H9 (cell line): Measurements from ENCODE around the gene SERPINB8. TPM values are rescaled to one million over a fixed set of nuclear protein-coding genes. Genes with fewer than 3 reads are reported as not detected.

ENCODE experiments used
- DNase-seq: peaks from one replicate; pipeline ENCODE4 v3.0.0-alpha.2; 2017
- H2AFZ ChIP-seq: one replicate; pipeline ENCODE4 v1.6.1; 2013; ENCODE audit warnings: mild to moderate bottlenecking, low read length, control low read depth, moderate library complexity
- H2AK5ac ChIP-seq: 2 replicates; pipeline ENCODE4 v1.6.1; 2013; ENCODE audit warnings: low read length, control low read depth, mixed read lengths; ENCODE audit not compliant: insufficient read length
- H2BK120ac ChIP-seq: one replicate; pipeline ENCODE4 v1.6.1; 2013; ENCODE audit warnings: low read depth, mild to moderate bottlenecking, low read length, control low read depth, inconsistent platforms; ENCODE audit not compliant: poor library complexity, severe bottlenecking
- H2BK12ac ChIP-seq: 2 replicates; pipeline ENCODE4 v1.6.1; 2013; ENCODE audit warnings: low read length, control low read depth, mixed read lengths, low read depth; ENCODE audit not compliant: insufficient read length
- H2BK15ac ChIP-seq: 2 replicates; pipeline ENCODE4 v1.6.1; 2013; ENCODE audit warnings: low read depth, low read length, control low read depth
- H2BK20ac ChIP-seq: one replicate; pipeline ENCODE4 v1.6.1; 2013; ENCODE audit warnings: low read depth, mild to moderate bottlenecking, low read length, control low read depth, inconsistent platforms; ENCODE audit not compliant: poor library complexity, severe bottlenecking
- H2BK5ac ChIP-seq: 2 replicates; pipeline ENCODE4 v1.6.1; 2013; ENCODE audit warnings: low read length, control low read depth, mixed read lengths; ENCODE audit not compliant: insufficient read length
- H3K14ac ChIP-seq: 2 replicates; pipeline ENCODE4 v1.6.1; 2013; ENCODE audit warnings: low read length, control low read depth; ENCODE audit not compliant: insufficient read depth
- H3K18ac ChIP-seq: 2 replicates; pipeline ENCODE4 v1.6.1; 2013; ENCODE audit warnings: low read depth, mild to moderate bottlenecking, mixed read lengths, low read length, control low read depth; ENCODE audit not compliant: insufficient read length
- H3K23ac ChIP-seq: 2 replicates; pipeline ENCODE4 v1.6.1; 2013; ENCODE audit warnings: low read length, control low read depth, mixed read lengths, low read depth; ENCODE audit not compliant: insufficient read length
- H3K23me2 ChIP-seq: 2 replicates; pipeline ENCODE4 v1.6.1; 2013; ENCODE audit warnings: low read depth, mild to moderate bottlenecking, mixed read lengths, low read length, control low read depth; ENCODE audit not compliant: insufficient read length, poor library complexity, severe bottlenecking
- H3K27ac ChIP-seq: 2 replicates; pipeline ENCODE4 v1.5.1; 2013; ENCODE audit warnings: low read length, control low read depth, mixed read lengths, low read depth; ENCODE audit not compliant: insufficient read length
- H3K27me3 ChIP-seq: 2 replicates; pipeline ENCODE4 v1.6.1; 2013; ENCODE audit warnings: low read length, control low read depth, inconsistent platforms; ENCODE audit not compliant: insufficient read depth
- H3K4ac ChIP-seq: 2 replicates; pipeline ENCODE4 v1.6.1; 2013; ENCODE audit warnings: low read depth, mild to moderate bottlenecking, control low read depth, inconsistent platforms, low read length, moderate library complexity
- H3K4me1 ChIP-seq: 2 replicates; pipeline ENCODE4 v1.6.1; 2013; ENCODE audit warnings: low read length, control low read depth, inconsistent platforms; ENCODE audit not compliant: insufficient read depth
- H3K4me2 ChIP-seq: 2 replicates; pipeline ENCODE4 v1.6.1; 2013; ENCODE audit warnings: low read length, control low read depth, mixed read lengths; ENCODE audit not compliant: insufficient read length, insufficient read depth
- H3K56ac ChIP-seq: 2 replicates; pipeline ENCODE4 v1.6.1; 2013; ENCODE audit warnings: low read depth, mild to moderate bottlenecking, mixed read lengths, low read length, control low read depth; ENCODE audit not compliant: insufficient read length
- H3K79me1 ChIP-seq: 2 replicates; pipeline ENCODE4 v1.6.1; 2013; ENCODE audit warnings: low read depth, mild to moderate bottlenecking, moderate library complexity, low read length, control low read depth, inconsistent platforms; ENCODE audit not compliant: insufficient read depth, poor library complexity, severe bottlenecking
- H3K79me2 ChIP-seq: 2 replicates; pipeline ENCODE4 v1.6.1; 2013; ENCODE audit warnings: low read length, control low read depth, inconsistent platforms; ENCODE audit not compliant: insufficient read depth
- H3K9ac ChIP-seq: 2 replicates; pipeline ENCODE4 v1.6.1; 2013; ENCODE audit warnings: low read length, control low read depth, mixed read lengths; ENCODE audit not compliant: insufficient read length; ENCODE audit errors: extremely low read depth
- H3K9me3 ChIP-seq: one replicate; pipeline ENCODE4 v1.6.1; 2013; ENCODE audit warnings: low read depth, low read length, inconsistent platforms; ENCODE audit not compliant: control insufficient read depth
- H3T11ph ChIP-seq: one replicate; pipeline ENCODE4 v1.6.1; 2013; ENCODE audit warnings: mild to moderate bottlenecking, low read length, control low read depth, inconsistent platforms
- H4K20me1 ChIP-seq: one replicate; pipeline ENCODE4 v1.6.1; 2013; ENCODE audit not compliant: control insufficient read depth, insufficient read length, insufficient read depth
- H4K5ac ChIP-seq: 2 replicates; pipeline ENCODE4 v1.6.1; 2013; ENCODE audit warnings: low read depth, mild to moderate bottlenecking, mixed read lengths, low read length, control low read depth; ENCODE audit not compliant: insufficient read length
- H4K8ac ChIP-seq: replicated peaks from 2 replicates; pipeline ENCODE4 v1.6.1; 2013; ENCODE audit warnings: low read length, control low read depth, mixed read lengths, low read depth; ENCODE audit not compliant: insufficient read length
- H4K91ac ChIP-seq: 2 replicates; pipeline ENCODE4 v1.6.1; 2013; ENCODE audit warnings: low read depth, mild to moderate bottlenecking, moderate library complexity, mixed read lengths, low read length, control low read depth; ENCODE audit not compliant: insufficient read length
- H3K27ac Mint-ChIP-seq, 3 experiments: 2 replicates in 2 of 3; 3 replicates in 1 of 3; pipeline ENCODE4 v1.8.0; 2020 to 2021; ENCODE audit warnings: mixed read lengths in 3 of 3, mild to moderate bottlenecking in 1 of 3, moderate library complexity in 1 of 3
- H3K27me3 Mint-ChIP-seq: 2 replicates; pipeline ENCODE4 v1.8.0; 2021; ENCODE audit warnings: low read depth, mild to moderate bottlenecking, moderate library complexity, mixed read lengths
- H3K36me3 Mint-ChIP-seq, 3 experiments: 2 replicates in 2 of 3; 3 replicates in 1 of 3; pipeline ENCODE4 v1.8.0; 2020 to 2021; ENCODE audit warnings: low read depth in 3 of 3, mixed read lengths in 3 of 3; ENCODE audit not compliant: insufficient read depth in 1 of 3
- H3K4me1 Mint-ChIP-seq, 2 experiments: 2 replicates each; pipeline ENCODE4 v1.8.0; 2020; ENCODE audit warnings: mixed read lengths in 2 of 2
- H3K4me3 Mint-ChIP-seq, 2 experiments: 2 replicates in 1 of 2; 3 replicates in 1 of 2; pipeline ENCODE4 v1.8.0; 2020 to 2021; ENCODE audit warnings: mild to moderate bottlenecking in 2 of 2, mixed read lengths in 2 of 2, moderate library complexity in 1 of 2
- H3K9me3 Mint-ChIP-seq, 2 experiments: 2 replicates in 1 of 2; 3 replicates in 1 of 2; pipeline ENCODE4 v1.8.0; 2020; ENCODE audit warnings: mild to moderate bottlenecking in 2 of 2, mixed read lengths in 2 of 2, moderate library complexity in 1 of 2
- CTCF ChIP-seq: fragments of 200-600 bp; sonication (generic); conservative IDR thresholded peaks from 3 replicates; pipeline ENCODE4 v1.8.0; 2021; ENCODE audit warnings: antibody characterized with exemption, mild to moderate bottlenecking
- WGBS: extraction: QIAGEN DNeasy Blood & Tissue Kit; methylation state at CpG from one replicate; pipeline ENCODE4 v1.1.7; 2013; ENCODE audit warnings: missing lambda C conversion rate, low lambda C conversion rate, mixed read lengths; ENCODE audit not compliant: insufficient read length; ENCODE audit errors: extremely low coverage; 5-methylcytosine and 5-hydroxymethylcytosine counted together
- total RNA-seq: library from RNA; stranded (reverse); gene quantifications from 2 replicates; pipeline ENCODE4 v1.2.1, GENCODE V29; 2021

The SERPINB8 gene
- total RNA-seq, 1 experiment from 2014 or later: 2.1 TPM

- DNase-seq: no peak
- Histone ChIP-seq H4K5ac (no peak overlapping the region), H2AFZ (no peak overlapping the region), H3K56ac (no peak overlapping the region), H3K18ac (no peak overlapping the region), H2BK20ac (no peak overlapping the region), H2BK15ac (no peak overlapping the region), H3K23ac (no peak overlapping the region), H3K4me2 (peak overlapping the region; percentile 52), H3T11ph (no peak overlapping the region), H4K91ac (no peak overlapping the region), H3K23me2 (no peaks in the 10 kb centered on the region), H2AK5ac (no peak overlapping the region), H3K14ac (no peak overlapping the region), H3K27me3 (no peaks in the 10 kb centered on the region; the same call in 1 of the 2 replicates), H3K79me1 (no peaks in the 10 kb centered on the region), H3K79me2 (no peaks in the 10 kb centered on the region), H2BK120ac (no peak overlapping the region), H4K20me1 (no peaks in the 10 kb centered on the region), H3K4me1 (no peaks in the 10 kb centered on the region), H2BK12ac (no peak overlapping the region), H3K9ac (no peak overlapping the region), H4K8ac (no peak overlapping the region), H3K27ac (no peak overlapping the region), H3K9me3 (no peaks in the 10 kb centered on the region), H3K4ac (no peak overlapping the region), H2BK5ac (no peak overlapping the region)
- Mint-ChIP-seq H3K36me3 (no peaks in the 10 kb centered on the region), H3K4me1 (no peaks in the 10 kb centered on the region), H3K27me3 (peaks cover 26% of the 10 kb centered on the region), H3K4me3 (no peak overlapping the region), H3K27ac (no peak overlapping the region), H3K9me3 (no peaks in the 10 kb centered on the region)
- WGBS: no CpG with 5 or more reads among the region's 19 CpGs
- no peak for TF ChIP-seq CTCF
Measured at GRCh38 chr18:63936932-63937393, 32.9 kb upstream of the SERPINB8 start.
